H1 (cell line): ENCODE results near the gene MRPL17. TPM values are rescaled to one million over a fixed set of nuclear protein-coding genes. Genes with fewer than 3 reads are reported as not detected.

Experiments
- CTCF ChIA-PET: fragments of 300-600 bp; sonication (Branson Sonifier 250); formaldehyde crosslinking; loops from one replicate; lab custom pipeline; 2021; ENCODE audit not compliant: partially characterized antibody; lab: Charles Lee
- POLR2A ChIA-PET: fragments of 300-600 bp; sonication (Branson Sonifier 250); formaldehyde crosslinking; loops from one replicate; lab custom pipeline; 2021; ENCODE audit warnings: inconsistent platforms; ENCODE audit not compliant: partially characterized antibody; lab: Charles Lee
- DNase-seq, 2 experiments: peaks; one replicate each; pipeline versions ENCODE4 v3.0.0 to v3.0.0-alpha.2; 2010 to 2022; ENCODE audit warnings: low spot score in 2 of 2, low read depth in 1 of 2, mixed read lengths in 1 of 2
- FAIRE-seq: peaks from 2 replicates; lab custom pipeline; 2011; peaks lifted over from hg19 to GRCh38; lab: Jason Lieb, UNC
- H2AFZ ChIP-seq: 2 replicates; pipeline ENCODE4 v1.8.1; 2012; ENCODE audit warnings: low read length, inconsistent platforms
- H2AK5ac ChIP-seq: 2 replicates; pipeline ENCODE4 v1.6.1; 2013; ENCODE audit warnings: low read depth, low read length
- H2BK120ac ChIP-seq: replicated peaks from 2 replicates; pipeline ENCODE3; 2013; ENCODE audit warnings: low read depth, low read length, inconsistent platforms
- H2BK12ac ChIP-seq: 2 replicates; pipeline ENCODE4 v1.6.1; 2013; ENCODE audit warnings: low read depth, low read length
- H2BK15ac ChIP-seq: 2 replicates; pipeline ENCODE4 v1.6.1; 2013; ENCODE audit warnings: low read length
- H2BK20ac ChIP-seq: 2 replicates; pipeline ENCODE4 v1.6.1; 2013; ENCODE audit warnings: low read length
- H2BK5ac ChIP-seq: 2 replicates; pipeline ENCODE4 v1.6.1; 2013; ENCODE audit warnings: low read depth, low read length
- H3K14ac ChIP-seq: 2 replicates; pipeline ENCODE4 v1.6.1; 2013; ENCODE audit warnings: inconsistent platforms; ENCODE audit not compliant: insufficient read length
- H3K18ac ChIP-seq: 2 replicates; pipeline ENCODE4 v1.6.1; 2013; ENCODE audit warnings: low read length; ENCODE audit errors: extremely low read depth
- H3K23ac ChIP-seq: 2 replicates; pipeline ENCODE4 v1.6.1; 2013; ENCODE audit warnings: inconsistent platforms; ENCODE audit not compliant: insufficient read length
- H3K23me2 ChIP-seq: 2 replicates; pipeline ENCODE4 v1.6.1; 2013; ENCODE audit warnings: low read depth, low read length
- H3K27ac ChIP-seq: 2 replicates; pipeline ENCODE4 v1.6.1; 2011; ENCODE audit warnings: low read depth, low read length, inconsistent platforms
- H3K27me3 ChIP-seq, 4 experiments: replicated peaks in 1 of 4; 1 replicate in 1 of 4; 2 replicates in 3 of 4; pipeline versions ENCODE4 v1.6.1 to v1.8.1; 2011 to 2013; ENCODE audit warnings: low read length in 3 of 4, mild to moderate bottlenecking in 3 of 4, inconsistent platforms in 2 of 4, mixed read lengths in 2 of 4, moderate library complexity in 1 of 4; ENCODE audit not compliant: control insufficient read depth in 3 of 4, insufficient read depth in 3 of 4; ENCODE audit errors: extremely low read depth in 1 of 4
- H3K36me3 ChIP-seq, 4 experiments: 2 replicates each; pipeline versions ENCODE4 v1.6.1 to v1.8.1; 2011 to 2013; ENCODE audit warnings: mild to moderate bottlenecking in 4 of 4, low read length in 3 of 4, moderate library complexity in 2 of 4, control low read depth in 1 of 4, inconsistent platforms in 1 of 4; ENCODE audit not compliant: insufficient read depth in 4 of 4, control insufficient read depth in 2 of 4
- H3K4ac ChIP-seq: replicated peaks from 2 replicates; pipeline ENCODE3; 2013; ENCODE audit warnings: low read length, low read depth, mixed read lengths, inconsistent platforms; ENCODE audit not compliant: insufficient read length
- H3K4me1 ChIP-seq, 4 experiments: replicated peaks in 1 of 4; 1 replicate in 1 of 4; 2 replicates in 3 of 4; pipeline versions ENCODE4 v1.6.1 to v1.8.1; 2011 to 2013; ENCODE audit warnings: low read length in 3 of 4, inconsistent platforms in 2 of 4, mixed read lengths in 1 of 4; ENCODE audit not compliant: insufficient read depth in 4 of 4, control insufficient read depth in 3 of 4
- H3K4me2 ChIP-seq, 2 experiments: 2 replicates each; pipeline versions ENCODE4 v1.6.1 to v1.8.1; 2011 to 2013; ENCODE audit warnings: low read depth in 2 of 2, low read length in 2 of 2, control low read depth in 1 of 2, inconsistent platforms in 1 of 2, mild to moderate bottlenecking in 1 of 2; ENCODE audit not compliant: insufficient read depth in 1 of 2
- H3K4me3 ChIP-seq, 4 experiments: fragments of 200-600, 300-600 bp in 1 of 4; sonication (generic), shearing (Covaris generic), sonication (Bioruptor Twin) in 1 of 4; 2 replicates each; pipeline versions ENCODE4 v1.5.1 to v1.8.1; 2011 to 2016; ENCODE audit warnings: low read length in 4 of 4, low read depth in 3 of 4, control low read depth in 2 of 4, inconsistent platforms in 2 of 4, mild to moderate bottlenecking in 2 of 4, mixed read lengths in 1 of 4, moderate library complexity in 1 of 4; ENCODE audit not compliant: insufficient read depth in 2 of 4; ENCODE audit errors: extremely low read depth in 1 of 4
- H3K56ac ChIP-seq: replicated peaks from 2 replicates; pipeline ENCODE3; 2013; ENCODE audit warnings: low read depth, mild to moderate bottlenecking, mixed read lengths, low read length, inconsistent platforms; ENCODE audit not compliant: insufficient read length
- H3K79me1 ChIP-seq: 2 replicates; pipeline ENCODE4 v1.6.1; 2013; ENCODE audit warnings: low read depth, low read length, control low read depth
- H3K79me2 ChIP-seq, 2 experiments: 2 replicates each; pipeline versions ENCODE4 v1.6.1 to v1.8.1; 2012 to 2013; ENCODE audit warnings: low read length in 2 of 2, mild to moderate bottlenecking in 2 of 2, inconsistent platforms in 1 of 2; ENCODE audit not compliant: insufficient read depth in 2 of 2, control insufficient read depth in 1 of 2
- H3K9ac ChIP-seq, 4 experiments: replicated peaks in 1 of 4; 1 replicate in 1 of 4; 2 replicates in 3 of 4; pipeline versions ENCODE4 v1.6.1 to v1.8.1; 2011 to 2013; ENCODE audit warnings: low read depth in 3 of 4, low read length in 3 of 4, control low read depth in 2 of 4, mild to moderate bottlenecking in 2 of 4, moderate library complexity in 2 of 4, inconsistent platforms in 1 of 4; ENCODE audit errors: extremely low read depth in 1 of 4
- H3K9me3 ChIP-seq, 2 experiments: 2 replicates each; pipeline versions ENCODE4 v1.6.1 to v1.8.1; 2012 to 2013; ENCODE audit warnings: mild to moderate bottlenecking in 2 of 2, moderate library complexity in 2 of 2, control low read depth in 1 of 2, inconsistent platforms in 1 of 2, low read depth in 1 of 2, low read length in 1 of 2, mixed read lengths in 1 of 2; ENCODE audit not compliant: insufficient read depth in 2 of 2
- H4K20me1 ChIP-seq, 2 experiments: replicated peaks in 1 of 2; 2 replicates each; pipeline versions ENCODE3 to v1.8.1; 2011 to 2013; ENCODE audit warnings: inconsistent platforms in 2 of 2, low read length in 2 of 2, mild to moderate bottlenecking in 1 of 2; ENCODE audit not compliant: insufficient read depth in 2 of 2, control insufficient read depth in 1 of 2
- H4K5ac ChIP-seq: 2 replicates; pipeline ENCODE4 v1.6.1; 2013; ENCODE audit warnings: low read length, low read depth, mixed read lengths, inconsistent platforms; ENCODE audit not compliant: insufficient read length
- H4K8ac ChIP-seq: 2 replicates; pipeline ENCODE4 v1.8.0; 2013; ENCODE audit warnings: mild to moderate bottlenecking, moderate library complexity, low read length, inconsistent platforms; ENCODE audit not compliant: insufficient read depth; ENCODE audit errors: extremely low read depth
- H4K91ac ChIP-seq: replicated peaks from 2 replicates; pipeline ENCODE3; 2013; ENCODE audit warnings: low read length, mixed read lengths, inconsistent platforms; ENCODE audit not compliant: insufficient read length
- ATF2 ChIP-seq: IDR thresholded peaks from 2 replicates; pipeline ENCODE4 v1.6.1; 2012; ENCODE audit warnings: low read length, inconsistent platforms
- BRCA1 ChIP-seq: IDR thresholded peaks from 2 replicates; pipeline ENCODE4 v1.6.1; 2012; ENCODE audit warnings: low read depth, low read length, improper control_type of control experiment
- EP300 ChIP-seq, 2 experiments: IDR thresholded peaks; 1 replicate in 1 of 2; 2 replicates in 1 of 2; pipeline ENCODE4 v1.6.1; 2011 to 2012; ENCODE audit warnings: low read depth in 2 of 2, low read length in 2 of 2, mild to moderate bottlenecking in 2 of 2, borderline replicate concordance in 1 of 2, inconsistent platforms in 1 of 2, moderate library complexity in 1 of 2
- JUND ChIP-seq: IDR thresholded peaks from 2 replicates; pipeline ENCODE4 v1.6.1; 2011; ENCODE audit warnings: mild to moderate bottlenecking, improper control_type of control experiment, low read length
- NANOG ChIP-seq: IDR thresholded peaks from 2 replicates; pipeline ENCODE4 v1.6.1; 2011; ENCODE audit warnings: low read length, low read depth, mild to moderate bottlenecking, inconsistent platforms; ENCODE audit not compliant: insufficient read depth, poor library complexity, severe bottlenecking
- POU5F1 ChIP-seq: IDR thresholded peaks from 2 replicates; pipeline ENCODE4 v1.6.1; 2011; ENCODE audit warnings: low read depth, mild to moderate bottlenecking, low read length, moderate library complexity
- RFX5 ChIP-seq: IDR thresholded peaks from 2 replicates; pipeline ENCODE4 v1.6.1; 2011; ENCODE audit warnings: low read depth, low read length, improper control_type of control experiment, borderline replicate concordance
- RXRA ChIP-seq: IDR thresholded peaks from 2 replicates; pipeline ENCODE4 v1.6.1; 2011; ENCODE audit warnings: low read depth, mild to moderate bottlenecking, low read length, moderate library complexity; ENCODE audit not compliant: insufficient read depth
- SP2 ChIP-seq: IDR thresholded peaks from 2 replicates; pipeline ENCODE4 v1.6.1; 2012; ENCODE audit warnings: mild to moderate bottlenecking, low read length, inconsistent platforms
- TAF1 ChIP-seq: IDR thresholded peaks from 2 replicates; pipeline ENCODE4 v1.6.1; 2011; ENCODE audit warnings: mild to moderate bottlenecking, low read depth, low read length
- TAF7 ChIP-seq: optimal IDR thresholded peaks from 2 replicates; pipeline ENCODE3; 2011; ENCODE audit warnings: low read depth, mild to moderate bottlenecking, inconsistent platforms, low read length, moderate library complexity, borderline replicate concordance
- WGBS, 2 experiments: shearing (Covaris generic) in 1 of 2; methylation state at CpG; one replicate each; pipeline versions ENCODE4 v1.1.6 to v1.1.7; 2013 to 2015; ENCODE audit warnings: low lambda C conversion rate in 2 of 2, mixed read lengths in 2 of 2, inconsistent platforms in 1 of 2, low coverage in 1 of 2, missing lambda C conversion rate in 1 of 2; ENCODE audit not compliant: insufficient replicate concordance in 2 of 2, insufficient coverage in 1 of 2, insufficient read length in 1 of 2; ENCODE audit errors: extremely low coverage in 1 of 2, missing lambda C conversion rate in 1 of 2; 5-methylcytosine and 5-hydroxymethylcytosine counted together
- polyA plus RNA-seq, 7 experiments: library from polyadenylated mRNA; depleted of rRNA in 3 of 7; stranded (reverse) in 5 of 7; unstranded in 2 of 7; fragments of >200 nt in 5 of 7; fragments of 200-250 nt in 2 of 7; gene quantifications; 1 replicate in 5 of 7; 2 replicates in 1 of 7; 4 replicates in 1 of 7; pipeline versions ENCODE4 v1.2.1 to v1.2.3, GENCODE V29; 2011 to 2013; ENCODE audit warnings: missing spikeins in 2 of 7, mixed read lengths in 2 of 7
- total RNA-seq: library from RNA; stranded (reverse); fragmentation: NEBNext Ultra II Directional; extraction: Animal tissue kit (Norgen Biotek cat#: 25700); gene quantifications from 2 replicates; pipeline ENCODE4 v1.2.1, GENCODE V29; 2021

The MRPL17 gene
- total and polyA plus RNA-seq, 2 of the 8 experiments (the other 6 are each of a cell fraction or from before 2014, with no cell fraction given), result 55.7 to 70.5 TPM

GRCh38 chr11:6647836-6648235, 35.3 kb downstream of the MRPL17 start:
- no peak overlapping the region for H3K23ac ChIP-seq
- H3K4me2 ChIP-seq, result no peak overlapping the region
- no peak for FAIRE-seq
- no peak overlapping the region for H3K56ac ChIP-seq
- POLR2A ChIA-PET, result interaction anchor here (0.8 to 2.9 kb wide), 3 partner anchors 19 to 36 kb away, joined by 3 to 15 read pairs (median 3); partner anchors contain the start of gene TAF10
- H3K23me2 ChIP-seq, result no peaks in the 10 kb centered on the region
- H3K4me1 ChIP-seq, result peaks cover 3 to 10% (median 5%) of the 10 kb centered on the region in 4 experiments; a peak in 6 of 7 replicates
- no peak overlapping the region for H3K18ac ChIP-seq
- H2AK5ac ChIP-seq, result no peak overlapping the region
- H3K79me1 ChIP-seq, result no peaks in the 10 kb centered on the region
- no peaks in the 10 kb centered on the region; a peak in 2 of 7 replicates for H3K27me3 ChIP-seq
- H2BK15ac ChIP-seq, result no peak overlapping the region
- no peak overlapping the region for H4K8ac ChIP-seq
- H4K5ac ChIP-seq, result no peak overlapping the region
- H3K4me3 ChIP-seq, result no peak overlapping the region
- no peak for TF ChIP-seq RXRA
- TF ChIP-seq SP2, result no peak
- TF ChIP-seq POU5F1, result no peak
- no peak for TF ChIP-seq JUND
- TF ChIP-seq EP300 (IDR thresholded peaks at IDR 0.05; ENCODE audit: borderline replicate concordance in 1 of 2, low read depth in 2 of 2, low read length in 2 of 2), result no peak
- TF ChIP-seq RFX5, result no peak
- no peak for TF ChIP-seq BRCA1
- TF ChIP-seq NANOG, result no peak
- no peak for TF ChIP-seq TAF7
- no peak for TF ChIP-seq TAF1
- no peak for TF ChIP-seq ATF2
- TF ChIP-seq, all 59 proteins: peak for 0
- no peaks in the 10 kb centered on the region for H3K9me3 ChIP-seq
- CTCF ChIA-PET, result interaction anchor here (0.9 to 3.6 kb wide), 9 partner anchors 10 to 117 kb away, joined by 3 to 9 read pairs (median 4); no protein-coding TSS in a partner anchor
- H3K14ac ChIP-seq, result no peak overlapping the region
- H3K79me2 ChIP-seq, result no peaks in the 10 kb centered on the region
- whole genome bisulfite sequencing, 2 experiments, result 83% methylated on average over 2 of the region's 2 CpGs; no CpG with 5 or more reads in 1 of the 2 experiments
- H2BK20ac ChIP-seq, result no peak overlapping the region
- no peak overlapping the region for H3K4ac ChIP-seq
- no peak overlapping the region for H2AFZ ChIP-seq
- no peak overlapping the region for H2BK5ac ChIP-seq
- no peaks in the 10 kb centered on the region for H3K36me3 ChIP-seq
- H2BK120ac ChIP-seq, result no peak overlapping the region
- H3K27ac ChIP-seq, result no peak overlapping the region
- H3K9ac ChIP-seq, result no peak overlapping the region
- H4K91ac ChIP-seq, result no peak overlapping the region
- no peaks in the 10 kb centered on the region for H4K20me1 ChIP-seq
- DNase-seq, result no peak
- H2BK12ac ChIP-seq, result no peak overlapping the region
